ENCODE results near the gene C1orf174. TPM values are rescaled to one million over a fixed set of nuclear protein-coding genes. Genes with fewer than 3 reads are reported as not detected.
A peak's percentile ranks its signal among the peaks of the same experiment; 100 is the strongest.

C1orf174 gene
- total and polyA plus RNA-seq, 2 of the 13 experiments (the other 11 are each of a cell fraction or from before 2014, with no cell fraction given), result 21.6 to 31.4 TPM

DNA sequence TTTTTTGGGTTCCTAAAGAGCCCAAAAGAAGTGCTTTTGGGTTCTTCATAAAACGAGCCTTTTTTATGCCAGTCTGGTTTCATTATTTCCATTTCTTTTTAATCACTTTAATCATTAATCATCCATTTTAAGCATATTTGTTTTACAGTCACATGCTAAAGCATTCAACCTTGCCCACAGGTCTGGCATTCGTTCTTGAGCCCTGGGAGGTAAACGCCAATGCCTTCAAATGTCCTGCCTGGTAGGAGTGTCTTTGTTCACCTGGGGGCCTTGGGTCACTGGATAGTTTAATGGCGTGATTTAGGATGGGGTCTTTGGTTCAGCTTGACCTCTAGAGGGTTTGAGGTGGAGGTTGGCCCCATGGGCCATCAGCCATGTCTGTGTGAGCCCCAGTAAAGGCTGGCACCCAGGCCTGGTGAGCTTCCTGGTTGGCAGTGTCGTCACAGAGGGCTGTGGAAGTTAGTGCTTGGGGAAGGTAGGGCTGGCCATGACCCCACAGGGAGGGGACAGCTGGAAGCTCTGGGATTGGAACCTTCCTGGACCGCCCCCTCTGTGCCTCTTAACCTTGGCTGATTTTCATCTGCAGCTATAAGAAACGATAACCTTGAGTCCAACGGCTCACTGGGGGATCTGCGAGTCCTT, 20.2 kb downstream of the C1orf174 start (continued):
- TF ChIP-seq, protein P1, sequence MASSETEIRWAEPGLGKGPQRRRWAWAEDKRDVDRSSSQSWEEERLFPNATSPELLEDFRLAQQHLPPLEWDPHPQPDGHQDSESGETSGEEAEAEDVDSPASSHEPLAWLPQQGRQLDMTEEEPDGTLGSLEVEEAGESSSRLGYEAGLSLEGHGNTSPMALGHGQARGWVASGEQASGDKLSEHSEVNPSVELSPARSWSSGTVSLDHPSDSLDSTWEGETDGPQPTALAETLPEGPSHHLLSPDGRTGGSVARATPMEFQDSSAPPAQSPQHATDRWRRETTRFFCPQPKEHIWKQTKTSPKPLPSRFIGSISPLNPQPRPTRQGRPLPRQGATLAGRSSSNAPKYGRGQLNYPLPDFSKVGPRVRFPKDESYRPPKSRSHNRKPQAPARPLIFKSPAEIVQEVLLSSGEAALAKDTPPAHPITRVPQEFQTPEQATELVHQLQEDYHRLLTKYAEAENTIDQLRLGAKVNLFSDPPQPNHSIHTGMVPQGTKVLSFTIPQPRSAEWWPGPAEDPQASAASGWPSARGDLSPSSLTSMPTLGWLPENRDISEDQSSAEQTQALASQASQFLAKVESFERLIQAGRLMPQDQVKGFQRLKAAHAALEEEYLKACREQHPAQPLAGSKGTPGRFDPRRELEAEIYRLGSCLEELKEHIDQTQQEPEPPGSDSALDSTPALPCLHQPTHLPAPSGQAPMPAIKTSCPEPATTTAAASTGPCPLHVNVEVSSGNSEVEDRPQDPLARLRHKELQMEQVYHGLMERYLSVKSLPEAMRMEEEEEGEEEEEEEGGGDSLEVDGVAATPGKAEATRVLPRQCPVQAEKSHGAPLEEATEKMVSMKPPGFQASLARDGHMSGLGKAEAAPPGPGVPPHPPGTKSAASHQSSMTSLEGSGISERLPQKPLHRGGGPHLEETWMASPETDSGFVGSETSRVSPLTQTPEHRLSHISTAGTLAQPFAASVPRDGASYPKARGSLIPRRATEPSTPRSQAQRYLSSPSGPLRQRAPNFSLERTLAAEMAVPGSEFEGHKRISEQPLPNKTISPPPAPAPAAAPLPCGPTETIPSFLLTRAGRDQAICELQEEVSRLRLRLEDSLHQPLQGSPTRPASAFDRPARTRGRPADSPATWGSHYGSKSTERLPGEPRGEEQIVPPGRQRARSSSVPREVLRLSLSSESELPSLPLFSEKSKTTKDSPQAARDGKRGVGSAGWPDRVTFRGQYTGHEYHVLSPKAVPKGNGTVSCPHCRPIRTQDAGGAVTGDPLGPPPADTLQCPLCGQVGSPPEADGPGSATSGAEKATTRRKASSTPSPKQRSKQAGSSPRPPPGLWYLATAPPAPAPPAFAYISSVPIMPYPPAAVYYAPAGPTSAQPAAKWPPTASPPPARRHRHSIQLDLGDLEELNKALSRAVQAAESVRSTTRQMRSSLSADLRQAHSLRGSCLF (CRISPR knock-in tag; IDR thresholded peaks at IDR 0.05; ENCODE audit: borderline replicate concordance), result no peak

DNA sequence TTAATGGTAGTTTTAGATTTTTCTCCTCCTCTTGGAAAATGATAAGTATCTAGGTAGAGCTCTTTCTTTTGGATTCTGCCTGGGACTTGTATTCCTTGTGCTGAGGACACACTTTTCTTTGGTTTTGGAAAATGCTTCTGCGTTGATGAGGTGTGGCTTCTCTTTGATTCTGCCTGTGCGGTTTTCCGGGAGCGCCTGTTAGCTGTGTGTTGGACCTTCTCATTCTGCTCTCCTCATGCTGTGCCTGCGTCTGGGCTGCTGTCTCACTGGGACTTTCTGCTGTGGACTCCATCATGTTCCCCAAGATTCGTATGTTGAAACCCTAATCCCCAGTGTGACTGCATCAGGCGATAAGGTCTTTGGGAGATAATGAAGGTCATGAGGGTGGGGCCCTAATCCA, 21.0 kb downstream of the C1orf174 start:
- FAIRE-seq (no peak), DNase-seq (ENCODE audit: low spot score) (no peak), ATAC-seq (no peak)
- Histone ChIP-seq H3K9ac (ENCODE audit: insufficient read depth, low read depth, low read length) (no peak overlapping the region), H3K27me3 (ENCODE audit: control insufficient read depth in 1 of 2, insufficient read depth in 2 of 2, low read length in 2 of 2) (no peaks in the 10 kb centered on the region), H4K20me1 (ENCODE audit: insufficient read depth, low read length) (no peaks in the 10 kb centered on the region), H2AFZ (ENCODE audit: low read length) (no peak overlapping the region), H3K4me1 (ENCODE audit: insufficient read depth, low read length) (0 out of 2 replicates have a peak, but pooled peaks cover 6% of the 10 kb centered on the region), H3K4me2 (ENCODE audit: low read depth, low read length) (no peak overlapping the region), H3K79me2 (ENCODE audit: insufficient read depth, low read length) (no peaks in the 10 kb centered on the region), H3K4me3 (replicated peaks in 1 of 3; ENCODE audit: insufficient read depth in 1 of 3, low read depth in 2 of 3, low read length in 3 of 3) (no peak overlapping the region), H3K27ac (ENCODE audit: extremely low read length, insufficient read depth, low read length) (no peak overlapping the region), H3K9me3 (ENCODE audit: low read length) (peaks cover 16% of the 10 kb centered on the region), H3K36me3 (replicated peaks in 1 of 2; ENCODE audit: control insufficient read depth in 1 of 2, insufficient read depth in 2 of 2, low read length in 2 of 2) (peaks cover 8 to 21% of the 10 kb centered on the region in 2 experiments; a peak in 4 of 5 replicates)
- no TSS peak for BruUV-seq (replicated peaks)
- ChIA-PET CTCF (ENCODE audit: low intra/inter-chr PET ratio, low total read pairs) (no interaction called here), POLR2A (no interaction called here)
- WGBS (ENCODE audit: low lambda C conversion rate), result 100% methylated on average over 6 of the region's 7 CpGs
- in situ Hi-C loops (cut with HindIII; ENCODE audit: extremely low pct_ligation_motif_present, low pct_unique_long_range_greater_than_20kb) (no loop called here), intact Hi-C loops (cut with micrococcal nuclease; ENCODE audit: unreplicated experiment) (no loop called here)
- TF ChIP-seq, protein P2, sequence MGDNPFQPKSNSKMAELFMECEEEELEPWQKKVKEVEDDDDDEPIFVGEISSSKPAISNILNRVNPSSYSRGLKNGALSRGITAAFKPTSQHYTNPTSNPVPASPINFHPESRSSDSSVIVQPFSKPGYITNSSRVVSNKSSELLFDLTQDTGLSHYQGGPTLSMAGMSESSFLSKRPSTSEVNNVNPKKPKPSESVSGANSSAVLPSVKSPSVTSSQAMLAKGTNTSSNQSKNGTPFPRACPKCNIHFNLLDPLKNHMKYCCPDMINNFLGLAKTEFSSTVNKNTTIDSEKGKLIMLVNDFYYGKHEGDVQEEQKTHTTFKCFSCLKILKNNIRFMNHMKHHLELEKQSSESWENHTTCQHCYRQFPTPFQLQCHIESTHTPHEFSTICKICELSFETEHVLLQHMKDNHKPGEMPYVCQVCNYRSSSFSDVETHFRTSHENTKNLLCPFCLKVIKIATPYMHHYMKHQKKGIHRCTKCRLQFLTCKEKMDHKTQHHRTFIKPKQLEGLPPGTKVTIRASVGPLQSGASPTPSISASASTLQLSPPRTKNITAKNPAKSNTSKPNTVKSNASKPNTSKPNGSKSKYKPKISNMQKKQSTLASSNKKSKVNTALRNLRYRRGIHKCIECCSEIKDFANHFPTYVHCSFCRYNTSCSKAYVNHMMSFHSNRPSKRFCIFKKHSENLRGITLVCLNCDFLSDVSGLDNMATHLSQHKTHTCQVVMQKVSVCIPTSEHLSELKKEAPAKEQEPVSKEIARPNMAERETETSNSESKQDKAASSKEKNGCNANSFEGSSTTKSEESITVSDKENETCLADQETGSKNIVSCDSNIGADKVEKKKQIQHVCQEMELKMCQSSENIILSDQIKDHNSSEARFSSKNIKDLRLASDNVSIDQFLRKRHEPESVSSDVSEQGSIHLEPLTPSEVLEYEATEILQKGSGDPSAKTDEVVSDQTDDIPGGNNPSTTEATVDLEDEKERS (CRISPR knock-in tag; IDR thresholded peaks at IDR 0.05), result 0 out of 2 replicates have a peak, but pooled peaks have one; percentile 32
- peak; percentile 98 for TF ChIP-seq ZNF331 (CRISPR knock-in tag; IDR thresholded peaks at IDR 0.05)
- TF ChIP-seq, protein P3, sequence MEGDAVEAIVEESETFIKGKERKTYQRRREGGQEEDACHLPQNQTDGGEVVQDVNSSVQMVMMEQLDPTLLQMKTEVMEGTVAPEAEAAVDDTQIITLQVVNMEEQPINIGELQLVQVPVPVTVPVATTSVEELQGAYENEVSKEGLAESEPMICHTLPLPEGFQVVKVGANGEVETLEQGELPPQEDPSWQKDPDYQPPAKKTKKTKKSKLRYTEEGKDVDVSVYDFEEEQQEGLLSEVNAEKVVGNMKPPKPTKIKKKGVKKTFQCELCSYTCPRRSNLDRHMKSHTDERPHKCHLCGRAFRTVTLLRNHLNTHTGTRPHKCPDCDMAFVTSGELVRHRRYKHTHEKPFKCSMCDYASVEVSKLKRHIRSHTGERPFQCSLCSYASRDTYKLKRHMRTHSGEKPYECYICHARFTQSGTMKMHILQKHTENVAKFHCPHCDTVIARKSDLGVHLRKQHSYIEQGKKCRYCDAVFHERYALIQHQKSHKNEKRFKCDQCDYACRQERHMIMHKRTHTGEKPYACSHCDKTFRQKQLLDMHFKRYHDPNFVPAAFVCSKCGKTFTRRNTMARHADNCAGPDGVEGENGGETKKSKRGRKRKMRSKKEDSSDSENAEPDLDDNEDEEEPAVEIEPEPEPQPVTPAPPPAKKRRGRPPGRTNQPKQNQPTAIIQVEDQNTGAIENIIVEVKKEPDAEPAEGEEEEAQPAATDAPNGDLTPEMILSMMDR (CRISPR knock-in tag; IDR thresholded peaks at IDR 0.05), result no peak
